Loucy (cell line): ENCODE data around the gene SNIP1.
A peak's percentile ranks its signal among the peaks of the same experiment; 100 is the strongest.

ENCODE experiments used
- H2AFZ ChIP-seq: fragments of 200-600 bp; sonication (generic); 2 replicates; pipeline ENCODE4 v1.6.0; 2016; ENCODE audit warnings: antibody characterized with exemption, mild to moderate bottlenecking, low read length, moderate library complexity
- H3F3A ChIP-seq: fragments of 200-600 bp; 2 replicates; pipeline ENCODE4 v1.6.0; 2016; ENCODE audit warnings: antibody characterized with exemption, low read depth, mild to moderate bottlenecking
- H3K27me3 ChIP-seq: fragments of 200-600 bp; sonication (generic); 2 replicates; pipeline ENCODE4 v1.6.1; 2014; ENCODE audit warnings: low read length, mild to moderate bottlenecking; ENCODE audit not compliant: insufficient read depth, poor library complexity, severe bottlenecking
- H3K36me3 ChIP-seq: fragments of 200-600 bp; sonication (generic); 2 replicates; pipeline ENCODE4 v1.6.1; 2016; ENCODE audit warnings: low read length; ENCODE audit not compliant: insufficient read depth
- H3K4me1 ChIP-seq: fragments of 200-600 bp; sonication (generic); 2 replicates; pipeline ENCODE4 v1.5.1; 2014; ENCODE audit warnings: low read length, mild to moderate bottlenecking; ENCODE audit not compliant: insufficient read depth, poor library complexity, severe bottlenecking
- H3K4me2 ChIP-seq: fragments of 200-600 bp; sonication (generic); 2 replicates; pipeline ENCODE4 v1.6.0; 2014; ENCODE audit warnings: antibody characterized with exemption, low read length, low read depth, mild to moderate bottlenecking; ENCODE audit not compliant: poor library complexity, severe bottlenecking
- H3K4me3 ChIP-seq: fragments of 200-600 bp; sonication (generic); 2 replicates; pipeline ENCODE4 v1.5.1; 2014; ENCODE audit warnings: low read length, mild to moderate bottlenecking, mixed read lengths; ENCODE audit not compliant: poor library complexity, severe bottlenecking
- H3K79me2 ChIP-seq: fragments of 200-600 bp; sonication (generic); 2 replicates; pipeline ENCODE4 v1.6.1; 2014; ENCODE audit warnings: low read length; ENCODE audit not compliant: insufficient read depth
- H3K9ac ChIP-seq: fragments of 200-600 bp; sonication (generic); 2 replicates; pipeline ENCODE4 v1.6.0; 2014; ENCODE audit warnings: mild to moderate bottlenecking, low read depth, low read length, moderate library complexity; ENCODE audit not compliant: poor library complexity, severe bottlenecking
- H3K9me2 ChIP-seq: fragments of 200-600 bp; sonication (generic); replicated peaks from 2 replicates; pipeline ENCODE4 v1.6.1; 2016; ENCODE audit warnings: low read depth, low read length, mixed read lengths
- H3K9me3 ChIP-seq: fragments of 200-600 bp; sonication (generic); 2 replicates; pipeline ENCODE4 v1.6.1; 2014; ENCODE audit warnings: mild to moderate bottlenecking, antibody characterized with exemption, low read length, low read depth; ENCODE audit not compliant: insufficient read depth
- H4K20me1 ChIP-seq: fragments of 200-600 bp; sonication (generic); 2 replicates; pipeline ENCODE4 v1.6.0; 2014; ENCODE audit warnings: antibody characterized with exemption, low read length, mild to moderate bottlenecking; ENCODE audit not compliant: insufficient read depth, poor library complexity, severe bottlenecking
- EZH2phosphoT487 ChIP-seq: fragments of 200-600 bp; IDR thresholded peaks from 2 replicates; pipeline ENCODE4 v1.6.1; 2018; ENCODE audit warnings: antibody characterized with exemption, mild to moderate bottlenecking, moderate library complexity, borderline replicate concordance
- TF ChIP-seq, protein P1 (sequence below): fragments of 200-600 bp; sonication (generic); conservative IDR thresholded peaks from 2 replicates; pipeline ENCODE4 v1.5.1; 2014; ENCODE audit warnings: mild to moderate bottlenecking, antibody characterized with exemption, low read length

Gene SNIP1

DNA sequence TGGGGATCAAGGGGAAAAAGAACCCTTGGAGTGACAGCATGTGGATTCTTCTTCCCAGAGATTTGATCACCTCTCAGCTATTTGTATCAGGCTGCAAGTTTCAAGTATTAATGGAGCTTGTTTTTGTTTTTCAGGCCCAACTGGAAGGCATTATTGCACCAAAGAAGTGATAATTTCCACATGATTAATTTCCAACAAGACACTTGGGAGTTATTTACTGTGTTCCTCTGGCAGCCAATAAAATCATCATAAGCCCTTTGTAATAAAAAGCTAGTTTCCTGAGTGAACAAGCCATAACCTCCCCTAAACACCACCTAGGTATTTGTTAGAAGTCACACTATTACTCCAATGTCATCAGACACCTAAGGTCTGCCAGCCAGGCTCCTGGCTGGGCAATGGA is 10.8 kb upstream of the SNIP1 start:
- H3K36me3 ChIP-seq: peaks cover 53% of the 10 kb centered on the region; the same call in 1 of the 2 replicates
- no peaks in the 10 kb centered on the region for H3K27me3 ChIP-seq
- TF ChIP-seq, protein P1, sequence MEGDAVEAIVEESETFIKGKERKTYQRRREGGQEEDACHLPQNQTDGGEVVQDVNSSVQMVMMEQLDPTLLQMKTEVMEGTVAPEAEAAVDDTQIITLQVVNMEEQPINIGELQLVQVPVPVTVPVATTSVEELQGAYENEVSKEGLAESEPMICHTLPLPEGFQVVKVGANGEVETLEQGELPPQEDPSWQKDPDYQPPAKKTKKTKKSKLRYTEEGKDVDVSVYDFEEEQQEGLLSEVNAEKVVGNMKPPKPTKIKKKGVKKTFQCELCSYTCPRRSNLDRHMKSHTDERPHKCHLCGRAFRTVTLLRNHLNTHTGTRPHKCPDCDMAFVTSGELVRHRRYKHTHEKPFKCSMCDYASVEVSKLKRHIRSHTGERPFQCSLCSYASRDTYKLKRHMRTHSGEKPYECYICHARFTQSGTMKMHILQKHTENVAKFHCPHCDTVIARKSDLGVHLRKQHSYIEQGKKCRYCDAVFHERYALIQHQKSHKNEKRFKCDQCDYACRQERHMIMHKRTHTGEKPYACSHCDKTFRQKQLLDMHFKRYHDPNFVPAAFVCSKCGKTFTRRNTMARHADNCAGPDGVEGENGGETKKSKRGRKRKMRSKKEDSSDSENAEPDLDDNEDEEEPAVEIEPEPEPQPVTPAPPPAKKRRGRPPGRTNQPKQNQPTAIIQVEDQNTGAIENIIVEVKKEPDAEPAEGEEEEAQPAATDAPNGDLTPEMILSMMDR: no peak
- TF ChIP-seq EZH2phosphoT487: no peak
- no peaks in the 10 kb centered on the region for H4K20me1 ChIP-seq
- H3K9me2 ChIP-seq: no peaks in the 10 kb centered on the region
- H2AFZ ChIP-seq: no peak overlapping the region
- H3K4me1 ChIP-seq: no peaks in the 10 kb centered on the region
- no peaks in the 10 kb centered on the region for H3K79me2 ChIP-seq
- no peak overlapping the region for H3K4me3 ChIP-seq
- H3F3A ChIP-seq: no peaks in the 10 kb centered on the region
- H3K9me3 ChIP-seq: no peaks in the 10 kb centered on the region
- no peak overlapping the region for H3K4me2 ChIP-seq
- no peak overlapping the region for H3K9ac ChIP-seq

DNA sequence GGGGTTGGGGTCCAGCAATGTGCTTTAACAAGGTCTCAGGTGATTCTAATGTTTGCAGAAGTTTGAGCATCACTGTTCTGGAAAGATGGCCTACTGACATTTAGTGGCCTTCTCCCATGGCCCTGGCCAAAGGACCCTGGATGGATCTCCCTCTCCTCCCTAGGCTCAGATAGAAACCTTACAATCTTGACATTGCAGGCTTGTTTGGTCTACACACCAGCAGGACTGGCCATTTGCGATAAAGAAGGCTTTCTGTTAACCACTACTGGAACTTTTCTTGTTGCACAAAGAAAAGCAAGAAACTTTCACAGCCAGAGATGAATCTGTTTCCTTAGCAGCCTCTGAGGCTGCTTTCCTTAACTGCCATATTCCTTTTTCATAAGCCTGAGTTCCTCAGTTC is 8.9 kb upstream of the SNIP1 start:
- no peak overlapping the region for H3K4me3 ChIP-seq
- TF ChIP-seq, protein P1: no peak
- no peak for TF ChIP-seq EZH2phosphoT487
- H3K9me3 ChIP-seq: no peaks in the 10 kb centered on the region
- H2AFZ ChIP-seq: no peak overlapping the region
- H3K4me1 ChIP-seq: no peaks in the 10 kb centered on the region
- H3K79me2 ChIP-seq: no peaks in the 10 kb centered on the region
- H3K9ac ChIP-seq: no peak overlapping the region
- H3K36me3 ChIP-seq: peaks cover 34% of the 10 kb centered on the region; the same call in 1 of the 2 replicates
- H3K4me2 ChIP-seq: no peak overlapping the region
- H3K27me3 ChIP-seq: no peaks in the 10 kb centered on the region
- H4K20me1 ChIP-seq: no peaks in the 10 kb centered on the region
- no peaks in the 10 kb centered on the region for H3F3A ChIP-seq
- H3K9me2 ChIP-seq: no peaks in the 10 kb centered on the region

DNA sequence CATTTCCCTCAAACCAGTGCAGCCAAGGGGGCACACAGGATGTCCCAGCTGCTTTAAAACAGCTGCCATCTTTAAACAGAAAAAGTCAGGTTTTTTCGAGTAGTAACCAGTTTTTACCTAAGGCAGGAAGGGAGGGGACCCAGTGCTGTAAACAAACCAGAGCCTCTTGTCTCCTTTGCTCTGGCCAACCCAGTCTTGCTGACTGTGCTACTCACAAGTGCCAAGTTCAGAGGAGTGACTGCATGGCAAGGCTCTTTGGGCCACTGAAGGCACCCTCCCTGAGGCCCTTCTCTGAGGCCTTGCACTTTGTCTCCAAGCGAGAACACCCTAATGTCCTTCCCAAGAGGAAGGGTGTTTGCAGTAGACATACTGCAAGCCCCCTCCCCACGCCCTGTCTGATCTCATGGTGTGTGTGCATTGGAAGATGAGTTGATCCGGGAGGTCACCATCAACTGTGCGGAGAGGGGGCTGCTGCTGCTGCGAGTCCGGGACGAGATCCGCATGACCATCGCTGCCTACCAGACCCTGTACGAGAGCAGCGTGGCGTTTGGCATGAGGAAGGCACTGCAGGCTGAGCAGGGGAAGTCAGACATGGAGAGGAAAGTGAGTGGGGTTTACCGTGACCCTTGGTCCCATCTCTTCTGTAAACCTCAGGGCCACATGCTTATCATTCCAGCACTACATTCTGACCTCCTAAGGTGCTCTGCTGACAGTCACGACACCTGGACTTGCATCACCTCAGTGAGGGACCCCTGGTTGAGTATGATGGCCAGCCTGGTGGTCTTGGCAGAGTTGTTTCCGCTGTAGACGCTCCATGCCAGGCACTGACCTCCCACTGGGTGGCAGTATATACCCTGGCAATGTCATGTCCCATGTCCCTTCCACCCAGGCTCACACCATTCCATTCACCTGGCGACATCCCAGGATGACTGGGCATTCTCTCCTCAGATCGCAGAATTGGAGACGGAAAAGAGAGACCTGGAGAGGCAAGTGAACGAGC is 7.3 kb upstream of the SNIP1 start:
- no peaks in the 10 kb centered on the region for H3K9me2 ChIP-seq
- H3K36me3 ChIP-seq: peaks cover 18% of the 10 kb centered on the region; the same call in 1 of the 2 replicates
- H3K4me2 ChIP-seq: no peak overlapping the region
- peaks cover 4% of the 10 kb centered on the region for H3K27me3 ChIP-seq
- H3K4me1 ChIP-seq: no peaks in the 10 kb centered on the region
- H3K9ac ChIP-seq: no peak overlapping the region
- no peak overlapping the region for H2AFZ ChIP-seq
- H3K79me2 ChIP-seq: no peaks in the 10 kb centered on the region
- no peak for TF ChIP-seq EZH2phosphoT487
- TF ChIP-seq, protein P1: peak; percentile 85
- H3K4me3 ChIP-seq: no peak overlapping the region
- H3K9me3 ChIP-seq: no peaks in the 10 kb centered on the region
- H4K20me1 ChIP-seq: no peaks in the 10 kb centered on the region
- H3F3A ChIP-seq: no peaks in the 10 kb centered on the region
